MM.1S (cell line): ENCODE data around the gene PLA2R1.

ENCODE experiments used
- CTCF ChIP-seq: fragments of 300-600 bp; sonication (generic); IDR thresholded peaks from 2 replicates; pipeline ENCODE4 v1.5.1; 2016; ENCODE audit warnings: antibody characterized with exemption, low read length, mixed read lengths
- EZH2 ChIP-seq: fragments of 300-600 bp; sonication (generic); optimal IDR thresholded peaks from 2 replicates; pipeline ENCODE3; 2017; ENCODE audit warnings: low read depth, mild to moderate bottlenecking, antibody characterized with exemption, low read length, mixed read lengths
- EZH2phosphoT487 ChIP-seq: fragments of 300-600 bp; sonication (generic); IDR thresholded peaks from 2 replicates; pipeline ENCODE4 v1.6.1; 2018; ENCODE audit warnings: antibody characterized with exemption, low read length

- TF ChIP-seq EZH2phosphoT487 (no peak), CTCF (no peak), EZH2 (no peak)
Observed at GRCh38 chr2:160019374-160020090, 42.9 kb downstream of the PLA2R1 start.
